NCI-H345 treated with DMSO at 0.1 percent for 48 hours (cell line): ENCODE measurements around the gene NFRKB.

Experiments
- DNase-seq: peaks from one replicate; lab custom pipeline; 2025; ENCODE audit not compliant: unreplicated experiment; lab: John Stamatoyannopoulos, UW

The NFRKB gene

GRCh38 chr11:129895126-129896041 is at the start of gene NFRKB:
NFRKB (minus strand) TSS chr11:129895578; CDS start chr11:129892849, 2,729 bp downstream.
- peak; percentile 70 for DNase-seq

DNA sequence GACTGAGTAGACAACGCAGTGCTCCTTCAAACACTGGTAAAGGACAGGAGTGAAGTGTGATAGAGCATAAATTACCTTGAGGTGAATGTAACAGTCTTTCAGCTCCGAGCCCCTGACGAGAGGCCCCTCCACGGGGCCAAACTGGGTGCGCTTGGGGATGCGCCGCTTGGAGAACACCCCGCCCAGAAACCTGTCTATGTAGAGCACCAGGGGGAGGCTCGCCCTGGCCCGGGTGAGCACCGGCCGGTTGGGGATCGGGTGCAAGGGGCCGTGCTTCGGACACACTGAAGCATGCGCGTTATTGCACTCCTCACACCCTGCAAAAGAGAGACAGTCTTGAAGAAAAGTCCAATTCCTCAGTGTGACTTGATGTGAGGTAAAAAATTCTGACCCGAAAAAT is 49.3 kb upstream of the NFRKB start:
- DNase-seq = no peak

- DNase-seq = no peak
Measured at GRCh38 chr11:129943036-129943435, 47.7 kb upstream of the NFRKB start.

DNA sequence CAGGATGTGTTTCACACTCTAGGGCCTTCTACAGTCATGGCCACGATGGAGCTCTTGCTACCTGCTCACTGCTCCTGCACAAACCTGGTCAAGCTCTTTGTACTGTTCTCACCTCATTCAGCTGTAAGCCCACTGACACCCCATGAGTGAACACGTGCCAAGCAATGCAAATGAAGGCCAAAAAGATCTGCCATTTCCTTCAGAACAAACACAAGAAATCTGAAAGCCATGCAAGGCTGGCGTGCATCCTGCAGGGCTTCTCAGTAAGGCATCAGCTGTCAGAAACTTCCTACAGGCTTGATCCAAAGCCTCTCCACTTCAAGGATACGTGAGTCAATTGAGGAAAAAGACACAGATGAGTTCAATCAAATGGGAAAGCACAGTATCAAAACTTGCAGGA is 44.1 kb upstream of the NFRKB start:
- DNase-seq = no peak

DNA sequence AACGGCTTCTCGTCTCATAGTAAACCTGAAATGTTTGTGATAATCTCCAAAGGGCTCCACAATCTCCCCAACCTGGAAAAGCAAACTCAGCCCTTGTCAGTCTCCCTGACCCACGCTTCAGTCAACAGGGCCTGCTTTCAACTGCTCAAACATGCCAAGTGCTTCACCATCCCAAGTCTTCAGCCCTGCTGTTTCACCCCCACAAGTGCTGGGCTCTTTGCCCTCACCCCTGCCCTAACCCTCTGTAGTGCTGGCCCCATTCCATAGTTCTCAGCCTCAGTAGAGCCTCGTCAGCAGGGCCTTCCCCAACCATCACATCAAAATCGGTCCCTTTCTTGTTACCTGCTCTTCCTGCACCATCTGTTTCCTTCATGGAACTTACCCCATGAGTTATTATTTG is 43.4 kb upstream of the NFRKB start:
- no peak for DNase-seq

DNA sequence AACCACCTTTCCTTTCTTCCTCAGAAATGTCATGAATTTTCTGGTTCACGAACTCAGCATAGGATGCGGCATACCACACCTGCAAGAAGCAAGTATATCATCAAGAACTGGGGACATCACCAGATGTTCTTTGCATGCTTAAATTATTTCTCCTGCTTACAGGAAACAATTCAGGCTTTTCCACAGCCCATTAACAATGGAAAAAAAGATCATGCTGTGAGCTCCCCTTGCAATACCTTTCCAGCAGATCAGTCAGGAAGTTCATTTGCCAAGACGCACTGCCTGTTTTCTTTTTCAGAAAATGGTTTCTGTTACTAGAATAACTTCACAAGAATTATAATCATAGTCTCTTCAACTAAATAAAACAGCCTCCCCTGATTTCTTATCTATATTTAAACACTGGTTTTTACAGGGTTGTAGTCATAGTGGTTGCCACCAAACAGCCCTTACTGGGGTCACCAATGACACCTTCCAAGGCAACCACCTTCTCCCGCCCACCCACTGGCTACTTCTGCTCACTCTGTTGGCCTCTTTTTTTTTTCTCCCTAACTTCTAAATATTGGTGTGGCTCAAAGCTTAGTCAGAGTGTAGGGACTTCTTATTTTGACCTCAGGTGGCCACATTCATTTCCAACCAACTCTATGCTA is 42.3 kb upstream of the NFRKB start:
- no peak for DNase-seq

- no peak for DNase-seq
Measured at GRCh38 chr11:129935723-129936122, 40.3 kb upstream of the NFRKB start.

DNA sequence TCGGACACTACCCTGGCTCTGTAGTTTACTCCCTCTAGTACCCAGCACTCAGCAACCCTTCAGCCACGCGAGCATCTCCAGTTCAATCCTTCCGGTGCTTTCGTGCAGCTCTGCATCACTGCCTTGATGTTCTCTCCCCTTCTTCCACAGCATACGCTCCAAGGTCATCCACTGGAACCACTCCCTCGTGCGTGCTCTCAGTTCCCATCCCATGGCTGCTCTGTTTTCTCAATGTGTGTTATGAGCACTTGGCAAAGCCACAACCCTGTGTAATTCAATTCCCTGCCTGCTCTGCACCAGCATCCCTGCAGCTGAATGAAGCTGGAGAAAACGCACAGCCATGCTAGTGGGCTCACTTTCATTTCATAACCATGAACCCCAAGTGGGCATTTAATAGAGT is 38.5 kb upstream of the NFRKB start:
- no peak for DNase-seq

DNA sequence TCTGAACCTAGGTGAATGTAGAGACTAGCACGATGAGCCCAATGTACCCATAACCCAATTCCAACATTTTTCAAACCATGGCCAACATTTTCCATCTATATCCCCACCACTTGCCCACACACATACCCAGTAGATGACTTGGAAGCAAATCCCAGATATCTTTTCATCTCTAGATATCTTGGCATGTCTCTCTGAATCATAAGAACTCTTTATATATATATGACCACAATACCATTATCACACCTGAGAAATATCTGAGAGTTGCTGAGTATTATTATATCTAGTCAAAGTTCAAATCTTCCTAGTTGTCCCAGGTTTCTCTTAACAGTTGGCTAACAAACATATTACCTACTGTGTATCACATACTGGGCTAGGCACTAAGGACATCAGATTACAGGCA is 37.9 kb upstream of the NFRKB start:
- DNase-seq = no peak

- no peak for DNase-seq
Measured at GRCh38 chr11:129932381-129933067, 37.1 kb upstream of the NFRKB start.

DNA sequence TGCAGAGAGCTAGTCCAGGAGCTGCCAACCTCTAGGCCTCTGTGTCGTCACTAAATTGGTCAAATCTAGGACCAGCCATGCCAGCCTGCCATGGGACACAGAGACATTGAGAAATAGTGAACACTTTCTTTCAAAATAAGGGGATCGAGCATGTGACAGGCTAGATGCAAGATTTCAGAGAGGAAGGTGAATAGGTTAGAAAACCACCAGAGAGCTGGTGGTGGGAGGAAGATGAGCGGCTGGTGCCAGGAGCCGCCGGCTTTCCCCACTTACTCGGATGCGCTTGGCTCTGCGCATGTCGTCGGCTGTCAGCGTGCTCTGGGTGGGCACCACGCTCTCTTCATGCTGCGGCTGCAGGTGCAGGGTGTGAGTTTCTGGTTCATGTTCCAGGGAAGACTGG is 35.4 kb upstream of the NFRKB start:
- DNase-seq = no peak

- DNase-seq = no peak
Measured at GRCh38 chr11:129930296-129930695, 34.9 kb upstream of the NFRKB start.

DNA sequence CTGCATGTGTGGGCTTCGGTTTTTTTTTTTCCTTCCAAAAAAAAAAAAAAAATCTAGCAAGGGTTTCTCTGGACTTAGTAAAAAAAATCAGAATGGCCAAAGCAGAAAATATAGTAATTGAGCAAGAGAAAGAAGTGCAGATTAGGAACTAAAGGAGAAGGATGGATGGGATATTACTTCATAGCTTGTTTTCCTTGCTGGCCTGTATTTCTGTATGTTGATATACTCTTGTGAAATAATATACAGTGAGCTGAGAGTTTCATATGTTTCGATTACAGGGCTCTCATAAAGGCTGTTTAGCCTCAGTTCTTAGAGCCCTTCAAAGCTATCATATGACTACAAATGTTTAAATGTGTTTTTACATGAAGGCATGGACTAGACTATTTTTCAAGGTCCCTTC is 34.3 kb upstream of the NFRKB start:
- no peak for DNase-seq

GRCh38 chr11:129928923-129929692 is 33.7 kb upstream of the NFRKB start:
- no peak for DNase-seq

DNA sequence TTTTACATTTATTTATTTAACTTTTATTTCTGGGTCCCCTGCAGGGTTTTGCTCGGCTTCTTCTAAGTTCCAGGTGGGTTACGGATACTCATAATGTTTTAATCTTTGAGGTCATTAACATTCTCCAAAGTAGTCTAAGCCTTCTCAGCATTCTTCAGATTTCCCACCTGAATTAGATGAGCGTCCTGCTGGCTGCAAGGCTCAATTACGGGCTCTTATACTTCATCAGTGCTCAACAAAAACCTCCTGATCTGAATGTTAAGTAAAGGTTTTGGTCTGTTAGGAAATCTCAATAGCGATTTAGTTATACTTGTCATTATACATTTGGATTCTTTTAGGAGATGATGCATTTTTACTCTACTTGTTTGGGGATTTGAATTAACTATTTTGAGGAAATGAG is 27.3 kb upstream of the NFRKB start:
- no peak for DNase-seq

DNA sequence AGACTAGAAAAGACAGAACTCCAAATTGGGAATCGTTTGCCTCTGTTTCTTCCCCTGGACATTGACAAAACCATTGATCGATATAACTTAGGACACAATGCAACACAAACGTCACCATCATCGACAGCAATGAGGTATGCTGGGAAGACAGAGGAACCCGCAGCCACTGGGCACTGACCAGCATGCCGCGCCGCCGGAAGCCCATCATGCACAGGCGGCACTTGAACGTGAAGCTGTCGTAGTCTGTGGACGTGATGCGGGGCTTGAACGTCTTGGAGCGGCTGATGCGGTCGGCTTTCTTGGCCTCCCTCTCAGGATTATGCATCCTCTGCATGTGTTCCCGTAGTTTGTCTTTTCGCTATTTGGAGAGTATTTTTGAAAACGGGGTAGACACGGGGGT is 23.0 kb upstream of the NFRKB start:
- no peak for DNase-seq

DNA sequence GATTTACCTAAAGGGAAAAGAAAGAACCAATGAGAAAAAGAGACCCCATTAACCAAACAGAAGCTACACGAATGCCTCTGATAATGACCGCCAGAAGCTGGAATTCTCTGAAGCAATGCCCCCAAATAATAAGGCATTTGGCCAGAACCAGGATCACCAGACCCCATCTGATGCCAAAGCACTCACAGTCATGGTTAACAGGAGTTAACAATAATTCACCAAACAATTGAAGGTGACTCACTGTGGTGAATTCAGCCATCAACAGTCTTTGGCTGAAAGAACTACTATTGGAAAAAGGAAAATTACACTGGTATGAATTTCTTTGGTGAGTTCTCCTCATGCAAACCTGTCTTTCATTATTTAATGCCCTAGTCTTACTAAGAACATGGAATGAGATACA is 21.9 kb upstream of the NFRKB start:
- no peak for DNase-seq

DNA sequence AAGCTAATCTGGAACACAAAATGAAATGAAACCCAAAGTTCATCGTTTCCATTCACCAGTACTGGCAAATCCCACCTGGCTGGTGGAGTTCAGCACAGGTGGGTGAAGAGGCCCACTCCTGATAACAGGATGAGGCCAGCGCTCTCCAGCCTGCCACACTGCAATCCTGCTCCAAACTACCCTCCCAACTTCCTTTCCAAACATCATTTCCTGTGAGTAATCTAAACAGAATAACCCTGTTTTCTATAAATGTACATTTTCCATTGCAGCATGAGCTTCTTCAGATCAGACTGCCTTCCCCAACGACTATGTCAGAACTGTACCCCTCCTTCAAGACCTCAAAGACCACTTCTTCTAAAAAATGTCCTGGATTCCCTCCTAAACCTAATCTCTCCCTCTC is 15.9 kb upstream of the NFRKB start:
- DNase-seq = no peak

GRCh38 chr11:129910360-129910759 is 15.0 kb upstream of the NFRKB start:
- no peak for DNase-seq

DNA sequence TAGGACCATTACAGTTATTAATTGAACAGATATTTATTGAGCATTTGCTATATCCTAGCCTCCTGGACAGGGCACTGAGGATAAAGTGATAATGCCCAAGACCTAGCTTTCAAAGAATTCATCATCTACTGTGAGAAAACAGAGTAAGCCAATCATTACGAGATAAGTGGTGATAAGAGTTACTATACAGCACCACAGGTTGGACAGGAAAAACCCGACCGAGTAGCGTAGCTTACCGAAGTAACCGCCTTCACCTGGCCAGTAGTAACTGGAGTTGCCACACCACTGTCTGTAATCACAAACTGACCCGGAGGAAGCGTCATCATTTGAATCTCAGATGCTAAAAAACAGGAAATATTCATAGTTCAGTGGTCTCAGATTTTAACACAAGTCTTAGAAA is 10.0 kb upstream of the NFRKB start:
- DNase-seq = no peak

- no peak for DNase-seq
Measured at GRCh38 chr11:129896062-129896461, 684 bp upstream of the NFRKB start.
